Umbilical cord (tissue), 2 donors: ENCODE data around the gene BAD. TPM values are rescaled to one million over a fixed set of nuclear protein-coding genes. Genes with fewer than 3 reads are reported as not detected.

Source experiments
- DNase-seq: peaks from one replicate; pipeline ENCODE4 v3.0.0-alpha.2; 2015; ENCODE audit warnings: low spot score
- total RNA-seq: library from RNA; depleted of rRNA; stranded (reverse); fragments of >200 nt; gene quantifications from one replicate; pipeline ENCODE4 v1.2.3, GENCODE V29; 2014; ENCODE audit warnings: low replicate concordance; ENCODE audit not compliant: insufficient read depth

Gene BAD
- total RNA-seq, 1 donor from 2014 or later = 52.5 TPM

GRCh38 chr11:64297699-64298358 is 13.4 kb upstream of the BAD start:
- no peak for DNase-seq

- DNase-seq = no peak
Observed at GRCh38 chr11:64296830-64297698, 12.6 kb upstream of the BAD start.

DNA sequence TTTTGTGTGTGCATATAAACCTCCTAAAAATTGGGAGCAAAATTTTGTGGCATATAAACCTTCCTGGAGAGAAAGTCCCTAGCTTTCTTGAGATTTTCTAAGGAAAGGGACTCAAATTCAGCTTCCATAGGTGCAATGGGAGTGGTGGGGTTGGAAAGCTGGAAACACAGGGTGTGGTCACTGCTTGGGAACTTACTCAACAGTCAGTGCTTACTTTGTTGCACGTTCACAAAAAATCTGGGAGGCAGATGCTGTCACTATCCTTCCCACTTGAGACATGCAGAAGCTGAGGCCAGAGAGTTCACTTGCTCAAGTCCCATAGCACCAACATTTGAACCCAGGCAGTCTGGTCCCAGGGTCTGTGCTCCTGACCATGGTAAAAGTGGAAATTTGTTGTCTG is 11.8 kb upstream of the BAD start:
- no peak for DNase-seq

- no peak for DNase-seq
Observed at GRCh38 chr11:64295760-64296159, 11.3 kb upstream of the BAD start.

DNA sequence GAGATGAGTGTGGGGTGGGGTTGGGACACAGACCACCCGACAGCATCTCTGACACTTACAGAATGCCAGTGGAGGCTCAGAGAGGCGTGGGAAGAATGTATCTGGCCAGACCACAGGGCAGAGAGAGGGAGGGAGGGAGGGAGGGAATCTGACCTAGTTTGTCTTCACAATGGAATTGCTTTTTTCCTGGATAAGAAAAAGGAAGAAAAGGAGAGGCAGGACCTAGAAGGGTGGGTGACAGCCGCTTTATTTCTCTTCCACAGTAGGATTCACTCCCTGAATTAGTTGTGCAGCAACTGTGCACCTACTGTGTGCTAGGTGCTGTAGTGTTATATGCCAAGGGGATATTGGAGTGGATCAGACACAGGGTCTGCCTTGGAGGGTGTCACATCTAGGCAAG is 10.3 kb upstream of the BAD start:
- DNase-seq = no peak

DNA sequence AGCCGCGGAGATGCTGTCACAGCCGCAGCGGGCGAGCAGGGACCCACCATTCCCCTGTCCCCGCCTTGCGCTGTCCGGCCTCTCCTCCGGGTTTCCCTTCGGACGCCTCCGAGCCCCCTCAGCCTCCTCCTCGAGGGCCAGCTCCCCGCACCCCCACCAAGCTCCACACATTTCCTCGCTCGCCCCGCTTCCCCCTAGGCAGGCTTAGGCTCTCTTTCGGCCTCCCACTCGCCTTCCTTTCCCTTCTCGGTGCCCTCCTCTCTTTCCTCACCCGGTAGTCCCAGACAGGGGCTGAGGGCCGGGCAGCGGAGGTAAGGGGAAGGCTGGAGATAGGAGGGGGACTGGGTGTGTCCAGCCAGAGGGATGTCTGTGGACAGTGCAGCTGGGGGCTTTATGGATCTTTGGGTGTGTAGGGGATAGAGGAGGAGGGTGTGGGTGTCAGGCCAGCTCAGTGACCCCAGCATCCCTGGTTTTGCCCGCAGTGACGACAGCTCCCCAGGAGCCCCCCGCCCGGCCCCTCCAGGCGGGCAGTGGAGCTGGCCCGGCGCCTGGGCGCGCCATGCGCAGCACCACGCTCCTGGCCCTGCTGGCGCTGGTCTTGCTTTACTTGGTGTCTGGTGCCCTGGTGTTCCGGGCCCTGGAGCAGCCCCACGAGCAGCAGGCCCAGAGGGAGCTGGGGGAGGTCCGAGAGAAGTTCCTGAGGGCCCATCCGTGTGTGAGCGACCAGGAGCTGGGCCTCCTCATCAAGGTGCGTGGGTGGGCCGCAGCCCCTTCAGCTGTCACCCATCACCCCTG is 8.2 kb upstream of the BAD start:
- no peak for DNase-seq

GRCh38 chr11:64291752-64292459 is 7.4 kb upstream of the BAD start:
- DNase-seq = no peak

DNA sequence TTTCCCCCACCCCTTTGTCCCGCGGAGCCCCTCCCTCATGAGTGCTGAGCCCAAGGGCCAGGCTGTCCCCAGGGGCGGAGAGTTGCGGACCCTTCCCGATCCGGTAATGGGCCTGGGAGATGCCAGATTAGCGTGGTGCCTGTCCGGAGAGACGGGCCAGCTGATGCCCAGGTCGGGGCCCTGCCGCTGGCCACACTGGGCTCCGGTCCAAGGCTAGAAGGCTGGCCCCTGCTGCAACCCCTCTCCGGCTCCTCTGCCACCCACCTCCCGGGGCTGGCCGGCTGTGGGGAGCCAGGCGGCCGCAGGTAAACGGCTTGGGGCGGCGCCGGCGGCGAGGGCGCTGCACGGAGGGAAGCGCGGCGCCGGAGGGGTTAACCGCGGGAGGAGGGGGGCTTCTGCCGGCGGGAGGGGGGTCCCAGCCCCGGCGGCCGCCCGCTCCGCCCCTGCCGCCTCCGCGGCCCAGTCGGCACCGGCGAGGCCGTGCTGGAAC is 6.8 kb upstream of the BAD start, which contains the start of gene KCNK4:
Gene KCNK4 (plus strand): TSS at position 41 of the 490 bp plus-strand sequence. CDS start 1,717 bp downstream, outside the sequence.
- no peak for DNase-seq

GRCh38 chr11:64290352-64291261 is 6.1 kb upstream of the BAD start:
- no peak for DNase-seq

GRCh38 chr11:64289002-64289564 is 4.6 kb upstream of the BAD start:
- no peak for DNase-seq

GRCh38 chr11:64288353-64288750 is 3.9 kb upstream of the BAD start:
- DNase-seq = no peak

- no peak for DNase-seq
Observed at GRCh38 chr11:64287676-64288352, 3.3 kb upstream of the BAD start.

- DNase-seq = no peak
Observed at GRCh38 chr11:64286801-64287159, 2.3 kb upstream of the BAD start.

DNA sequence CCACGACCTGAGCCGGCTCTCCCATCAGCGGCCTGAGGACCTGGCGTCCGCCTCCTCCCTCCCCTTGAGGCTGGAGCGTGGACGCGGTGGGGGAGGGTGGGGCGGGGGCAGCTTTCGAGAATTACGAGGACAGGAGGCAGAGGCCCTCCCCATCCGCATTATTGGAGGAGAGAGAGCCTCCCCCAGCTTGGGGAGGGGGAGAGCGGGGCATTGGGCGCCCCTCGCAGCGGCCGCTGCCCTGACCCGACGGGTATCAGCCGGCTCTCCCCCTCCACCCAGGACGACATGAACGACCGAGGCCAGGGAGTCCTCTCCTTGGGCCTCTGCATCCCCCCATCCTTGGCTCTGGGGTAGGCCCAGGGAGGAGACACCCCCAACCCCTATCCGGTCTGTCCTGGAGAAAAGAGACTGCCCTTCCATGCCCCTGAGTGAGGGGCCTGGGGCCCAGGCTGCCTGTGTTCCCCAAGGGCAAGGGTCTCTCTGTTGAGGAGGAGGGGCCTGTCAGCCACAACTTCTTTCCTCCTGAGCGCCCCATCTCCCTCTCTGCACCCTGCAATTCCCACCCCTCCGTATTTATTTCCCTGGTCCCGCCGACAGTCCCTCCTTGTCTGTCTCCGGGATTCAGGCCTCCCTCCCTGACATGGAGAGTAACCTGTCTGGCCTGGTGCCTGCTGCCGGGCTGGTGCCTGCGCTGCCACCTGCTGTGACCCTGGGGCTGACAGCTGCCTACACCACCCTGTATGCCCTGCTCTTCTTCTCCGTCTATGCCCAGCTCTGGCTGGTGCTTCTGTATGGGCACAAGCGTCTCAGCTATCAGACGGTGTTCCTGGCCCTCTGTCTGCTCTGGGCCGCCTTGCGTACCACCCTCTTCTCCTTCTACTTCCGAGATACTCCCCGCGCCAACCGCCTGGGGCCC is 1.7 kb upstream of the BAD start:
- no peak for DNase-seq

DNA sequence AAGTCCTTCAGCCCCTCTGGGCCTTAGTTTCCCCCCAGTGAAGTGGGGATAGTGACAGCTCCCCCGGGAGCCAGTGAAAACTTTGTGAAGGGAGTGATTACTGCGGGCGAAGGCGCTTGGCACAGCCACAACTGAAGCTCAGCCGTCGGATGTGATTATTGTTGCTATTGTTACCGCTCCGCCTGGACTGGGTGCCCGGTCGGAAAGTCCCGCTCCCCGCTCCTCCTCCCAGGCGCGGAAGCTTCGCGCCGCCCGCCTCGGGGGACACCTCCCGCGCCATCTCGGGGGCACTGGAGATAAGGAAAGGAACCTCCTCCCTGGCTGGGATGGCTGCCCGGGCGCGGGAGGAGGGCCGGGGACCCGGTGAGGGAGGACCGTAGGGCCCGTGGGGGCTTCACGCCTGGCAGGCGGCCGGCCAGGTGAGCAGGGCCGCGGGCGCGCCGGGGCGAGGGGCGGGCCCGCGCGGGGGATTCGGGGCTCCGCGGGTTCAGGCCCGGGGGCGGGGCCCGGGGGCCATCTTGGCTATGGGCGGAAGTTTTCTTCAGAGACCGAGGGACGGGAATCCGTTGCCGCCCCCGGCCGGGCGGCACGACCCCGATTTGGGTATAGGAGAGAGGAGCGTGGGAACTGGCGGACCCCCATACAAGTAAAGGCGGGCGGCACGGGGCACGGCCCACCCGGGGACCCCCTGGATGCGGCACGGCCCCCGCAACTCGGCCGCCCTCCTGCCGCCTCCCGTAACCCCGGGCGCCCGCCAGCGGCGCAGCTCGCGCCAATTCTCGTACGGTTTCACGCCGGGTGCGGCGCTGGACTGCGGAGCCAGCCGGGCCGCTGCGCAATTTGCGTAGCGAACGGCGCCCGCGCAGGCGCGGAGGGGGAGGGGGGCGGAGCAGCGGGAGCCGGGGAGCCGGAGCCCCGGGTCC is 758 bp upstream of the BAD start, which contains the start of gene GPR137:
Gene GPR137 (plus strand): TSS at position 887 of the 923 bp plus-strand sequence. CDS start 677 bp downstream, outside the sequence.
- DNase-seq = peak; percentile 92

DNA sequence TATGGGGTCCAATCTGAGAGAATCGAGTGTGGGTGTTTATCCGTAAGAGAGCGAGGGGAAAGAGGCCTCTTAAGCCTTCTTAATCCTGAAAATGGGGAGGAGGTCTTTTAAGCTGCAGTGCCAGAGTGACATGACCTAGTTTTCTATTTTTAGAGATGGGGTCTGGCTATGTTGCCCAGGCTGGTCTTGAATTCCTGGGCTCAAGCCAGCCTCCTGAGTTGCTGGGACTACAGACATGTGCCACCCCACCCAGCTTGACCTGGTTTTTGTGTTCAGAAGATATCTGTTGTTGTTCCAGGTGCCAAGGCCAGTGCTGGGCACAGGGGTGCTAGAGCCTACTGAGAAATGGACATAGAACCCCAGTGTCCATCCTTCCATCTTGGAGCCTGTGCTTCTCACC is 1.4 kb downstream of the BAD start:
- DNase-seq = no peak
